VCaP (cell line): ENCODE measurements around the gene RAB5B.

ENCODE experiments used
- H3K27ac ChIP-seq: fragments of 450-650 bp; 2 replicates; pipeline ENCODE4 v1.5.1; 2017
- TF ChIP-seq, protein P1 (sequence below): fragments of 450-650 bp; conservative IDR thresholded peaks from 2 replicates; pipeline ENCODE4 v1.5.1; 2017; ENCODE audit warnings: mild to moderate bottlenecking, moderate library complexity

Gene RAB5B

DNA sequence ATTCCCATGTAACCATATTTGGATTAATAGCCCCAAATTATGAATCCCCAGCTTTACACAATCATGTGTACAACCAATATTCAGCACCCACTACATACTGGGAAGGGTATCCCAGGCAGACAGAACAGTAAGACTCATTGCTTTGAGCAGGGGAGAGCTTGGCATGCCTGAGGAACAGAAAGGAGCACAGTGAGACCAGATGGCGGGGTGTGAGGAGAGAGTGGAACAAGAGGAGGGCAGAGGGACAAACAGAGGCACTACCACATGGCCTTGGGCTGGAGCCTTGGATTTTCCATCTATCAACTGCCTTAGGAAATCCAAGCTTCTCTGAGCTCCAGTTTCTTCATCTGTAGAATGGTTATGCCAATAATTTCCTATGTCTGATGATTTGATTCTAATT lies 39.1 kb upstream of the RAB5B start:
- H3K27ac ChIP-seq, result no peak overlapping the region

DNA sequence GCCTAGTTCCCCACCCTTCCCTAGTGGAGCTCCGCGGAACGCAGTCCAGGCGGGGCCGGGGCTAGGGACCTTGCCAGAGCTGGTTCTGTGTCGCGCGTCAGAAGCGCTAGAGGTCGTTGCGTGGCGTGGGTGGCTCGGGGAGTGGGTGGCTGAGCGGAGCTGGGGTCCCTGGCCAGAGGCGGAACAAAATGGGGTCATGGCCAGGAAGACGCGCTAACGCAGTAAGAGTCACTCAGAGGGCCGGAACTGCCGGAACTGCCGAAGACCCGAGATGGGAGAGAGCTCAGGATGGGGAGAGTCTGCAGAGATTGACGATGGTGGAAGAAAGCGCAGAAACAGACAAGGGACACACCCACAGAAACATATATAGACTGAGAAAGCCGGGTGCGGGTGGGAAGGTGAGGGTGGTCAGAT lies 38.1 kb upstream of the RAB5B start:
- no peak overlapping the region for H3K27ac ChIP-seq
- TF ChIP-seq, protein P1, sequence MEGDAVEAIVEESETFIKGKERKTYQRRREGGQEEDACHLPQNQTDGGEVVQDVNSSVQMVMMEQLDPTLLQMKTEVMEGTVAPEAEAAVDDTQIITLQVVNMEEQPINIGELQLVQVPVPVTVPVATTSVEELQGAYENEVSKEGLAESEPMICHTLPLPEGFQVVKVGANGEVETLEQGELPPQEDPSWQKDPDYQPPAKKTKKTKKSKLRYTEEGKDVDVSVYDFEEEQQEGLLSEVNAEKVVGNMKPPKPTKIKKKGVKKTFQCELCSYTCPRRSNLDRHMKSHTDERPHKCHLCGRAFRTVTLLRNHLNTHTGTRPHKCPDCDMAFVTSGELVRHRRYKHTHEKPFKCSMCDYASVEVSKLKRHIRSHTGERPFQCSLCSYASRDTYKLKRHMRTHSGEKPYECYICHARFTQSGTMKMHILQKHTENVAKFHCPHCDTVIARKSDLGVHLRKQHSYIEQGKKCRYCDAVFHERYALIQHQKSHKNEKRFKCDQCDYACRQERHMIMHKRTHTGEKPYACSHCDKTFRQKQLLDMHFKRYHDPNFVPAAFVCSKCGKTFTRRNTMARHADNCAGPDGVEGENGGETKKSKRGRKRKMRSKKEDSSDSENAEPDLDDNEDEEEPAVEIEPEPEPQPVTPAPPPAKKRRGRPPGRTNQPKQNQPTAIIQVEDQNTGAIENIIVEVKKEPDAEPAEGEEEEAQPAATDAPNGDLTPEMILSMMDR, result no peak

More for the DNA sequence above, 39.1 kb upstream of the RAB5B start:
- TF ChIP-seq, protein P1, result no peak

DNA sequence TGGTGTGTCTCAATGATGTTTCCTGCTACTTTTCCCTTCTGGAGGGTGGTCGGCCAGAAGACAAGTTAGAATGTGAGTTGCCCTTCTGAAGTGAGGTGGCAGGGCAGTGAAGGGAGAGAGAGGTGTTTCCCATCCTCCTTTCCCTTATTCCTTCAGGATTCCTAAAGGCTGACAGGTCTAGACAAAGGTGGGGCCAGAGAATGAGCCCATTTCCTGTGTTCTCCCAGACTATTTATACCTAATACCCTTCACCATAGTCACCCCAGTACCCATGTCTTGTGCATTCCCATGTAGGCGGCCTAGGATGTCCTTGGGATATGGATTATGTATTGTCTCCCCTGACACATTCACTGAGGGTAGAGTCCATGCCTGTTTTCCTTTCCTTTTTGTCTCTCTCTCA lies 35.9 kb upstream of the RAB5B start:
- H3K27ac ChIP-seq, result no peak overlapping the region

DNA sequence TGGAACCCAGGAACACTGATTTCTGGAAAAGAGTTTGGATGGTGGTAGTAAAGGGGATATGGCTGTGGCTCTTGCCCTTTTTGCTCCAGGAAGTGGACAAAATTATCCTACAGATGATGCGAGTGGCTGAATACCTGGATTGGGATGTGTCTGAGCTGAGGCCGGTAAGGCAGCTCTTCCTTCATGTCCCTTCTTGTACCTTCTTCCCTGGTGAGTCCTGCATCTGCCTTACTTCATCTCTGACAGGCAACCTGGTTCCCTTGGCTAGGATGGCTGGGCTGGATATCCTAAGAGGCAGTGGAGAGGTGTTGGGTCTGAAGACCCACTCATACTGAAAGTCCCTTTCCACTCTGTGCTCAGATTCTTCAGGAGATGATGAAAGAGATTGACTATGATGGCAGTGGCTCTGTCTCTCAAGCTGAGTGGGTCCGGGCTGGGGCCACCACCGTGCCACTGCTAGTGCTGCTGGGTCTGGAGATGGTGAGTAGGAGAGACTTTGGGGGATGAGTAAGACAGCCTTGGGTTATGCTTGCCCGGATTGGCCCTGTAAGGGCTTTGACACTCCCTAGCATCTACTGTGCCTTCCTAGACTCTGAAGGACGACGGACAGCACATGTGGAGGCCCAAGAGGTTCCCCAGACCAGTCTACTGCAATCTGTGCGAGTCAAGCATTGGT lies 34.9 kb upstream of the RAB5B start:
- H3K27ac ChIP-seq, result no peak overlapping the region
- TF ChIP-seq, protein P1, result no peak

More for the DNA sequence above, 35.9 kb upstream of the RAB5B start:
- TF ChIP-seq, protein P1, result no peak

DNA sequence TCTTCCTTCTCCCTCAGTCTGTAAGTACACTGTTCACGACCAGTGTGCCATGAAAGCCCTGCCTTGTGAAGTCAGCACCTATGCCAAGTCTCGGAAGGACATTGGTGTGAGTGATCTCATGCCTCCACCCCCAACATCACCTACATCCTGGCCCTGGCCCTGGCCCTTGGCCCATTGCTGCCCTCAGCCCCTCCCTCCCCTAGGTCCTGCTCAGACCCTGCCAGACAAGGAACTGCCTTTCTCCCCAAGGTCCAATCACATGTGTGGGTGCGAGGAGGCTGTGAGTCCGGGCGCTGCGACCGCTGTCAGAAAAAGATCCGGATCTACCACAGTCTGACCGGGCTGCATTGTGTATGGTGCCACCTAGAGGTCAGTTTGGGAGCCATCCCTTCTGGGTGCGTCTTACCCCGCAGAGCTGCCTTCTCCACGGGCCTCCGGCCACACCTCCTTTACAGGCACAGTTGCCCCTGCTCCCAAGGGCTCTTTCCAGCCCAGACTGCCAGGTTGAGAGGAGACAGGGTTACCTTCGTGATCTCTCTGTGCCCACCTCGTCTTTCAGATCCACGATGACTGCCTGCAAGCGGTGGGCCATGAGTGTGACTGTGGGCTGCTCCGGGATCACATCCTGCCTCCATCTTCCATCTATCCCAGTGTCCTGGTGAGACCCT lies 33.7 kb upstream of the RAB5B start:
- H3K27ac ChIP-seq, result peak overlapping the region; percentile 55
- TF ChIP-seq, protein P1, result peak; percentile 99

DNA sequence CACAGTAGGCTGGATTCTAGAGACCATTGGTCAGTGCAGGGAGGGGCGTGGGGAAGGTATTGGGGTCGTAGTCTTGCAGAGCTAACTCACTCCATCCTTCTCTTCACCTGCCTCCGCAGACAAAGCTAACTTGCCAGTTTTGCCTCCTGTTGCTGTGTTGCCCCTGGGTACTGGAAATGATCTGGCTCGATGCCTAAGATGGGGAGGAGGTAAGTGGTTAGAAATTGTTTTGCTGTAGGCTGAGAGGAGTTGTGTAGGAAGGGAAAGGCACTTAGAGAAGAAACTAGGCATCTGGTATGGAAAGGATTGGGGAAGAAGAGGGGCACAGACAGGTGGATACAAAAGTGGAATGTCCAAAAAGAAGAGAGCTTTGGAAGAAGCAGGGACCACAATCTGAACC lies 31.8 kb upstream of the RAB5B start:
- TF ChIP-seq, protein P1, result no peak
- no peak overlapping the region for H3K27ac ChIP-seq

DNA sequence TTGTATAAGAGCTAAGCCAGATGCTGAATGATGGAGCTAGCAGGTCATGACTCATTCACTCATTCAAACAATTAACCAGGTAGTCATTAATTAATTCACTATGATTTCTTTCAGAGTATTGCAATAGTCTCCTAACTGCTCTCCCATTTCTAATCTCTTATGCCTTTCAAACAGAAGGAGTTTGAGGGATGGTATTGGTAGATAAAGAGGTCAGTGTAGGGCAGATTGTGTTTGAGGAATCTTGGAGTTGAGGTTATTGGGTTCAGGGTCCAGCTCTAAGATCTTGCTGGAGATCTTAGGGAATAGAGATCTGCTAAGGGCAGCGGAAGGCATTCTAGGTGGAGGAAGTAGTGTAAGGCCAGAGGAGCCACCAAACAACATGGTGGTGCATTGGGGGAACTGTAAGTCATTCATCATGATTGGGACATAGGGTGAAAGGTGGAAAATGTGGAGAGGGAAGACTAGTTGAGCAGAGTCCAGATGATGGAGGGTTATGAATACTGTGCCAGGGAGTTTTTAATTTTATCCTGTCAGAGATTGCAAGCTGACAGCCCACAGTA lies 31.2 kb upstream of the RAB5B start:
- TF ChIP-seq, protein P1, result no peak
- H3K27ac ChIP-seq, result no peak overlapping the region
